Keratinocyte (primary cell): ENCODE measurements around the gene ATP11A.

Experiments
- CTCF ChIP-seq, 3 experiments: IDR thresholded peaks in 1 of 3; conservative IDR thresholded peaks in 1 of 3; optimal IDR thresholded peaks in 1 of 3; 2 replicates in 2 of 3; 3 replicates in 1 of 3; pipeline versions ENCODE3 to v1.5.1; 2011; ENCODE audit warnings: low read length in 3 of 3, mild to moderate bottlenecking in 3 of 3, moderate library complexity in 2 of 3, control low read depth in 1 of 3, inconsistent platforms in 1 of 3; ENCODE audit not compliant: insufficient read depth in 2 of 3; ENCODE audit errors: extremely low read depth in 1 of 3
- EZH2 ChIP-seq: IDR thresholded peaks from one replicate; pipeline ENCODE4 v1.6.1; 2012; ENCODE audit warnings: inconsistent platforms, mild to moderate bottlenecking, low read length, moderate library complexity

GRCh38 chr13:112716461-112716820 is 26.6 kb downstream of the ATP11A start:
- TF ChIP-seq CTCF (optimal IDR thresholded peaks at IDR 0.05 in 1 of 3, IDR thresholded peaks at IDR 0.05 in 1 of 3, conservative IDR thresholded peaks at IDR 0.05 in 1 of 3; ENCODE audit: extremely low read depth in 1 of 3, insufficient read depth in 2 of 3, low read length in 3 of 3) = no peak
- no peak for TF ChIP-seq EZH2
